ENCODE data around the gene KCNK10.

DNA sequence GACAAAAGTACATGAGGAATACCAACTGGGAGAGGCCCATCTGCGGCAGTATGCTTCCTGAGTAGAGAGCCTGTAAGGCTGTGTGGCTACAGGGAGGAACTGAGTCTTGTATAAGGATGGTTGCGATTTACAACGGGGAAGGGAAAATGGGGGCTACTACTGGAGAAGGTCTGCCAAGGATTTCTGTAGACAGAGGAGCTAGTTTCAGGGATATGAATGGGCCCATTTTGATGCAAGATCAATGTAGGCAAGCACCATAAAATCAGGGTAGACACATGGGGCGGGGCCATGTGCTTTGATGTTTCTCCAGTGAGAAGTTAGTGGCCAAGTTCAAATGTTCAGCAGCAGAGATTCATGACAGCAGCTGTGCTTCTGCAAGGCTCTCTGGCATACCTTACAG lies 168.7 kb downstream of the KCNK10 start:
- TF ChIP-seq POLR2A (IDR thresholded peaks at IDR 0.05), result no peak
- TF ChIP-seq EP300 (IDR thresholded peaks at IDR 0.05), result no peak
- TF ChIP-seq POLR2AphosphoS5 (IDR thresholded peaks at IDR 0.05), result no peak

All from gastroesophageal sphincter (tissue), 2 donors.